GM18505 (cell line): ENCODE data around the gene TBPL2.
A peak's percentile ranks its signal among the peaks of the same experiment; 100 is the strongest.
"Not testable (repeated sequence)": the region's sequence is repeated elsewhere in the genome, so short reads cannot be mapped to it uniquely, and the experiment has no call there.

ENCODE experiments used
- ATAC-seq: cut with Tn5 transposase; IDR thresholded peaks from one replicate; pipeline ENCODE4 v1.9.1; 2021; ENCODE audit not compliant: unreplicated experiment
- POLR2A ChIP-seq: IDR thresholded peaks from 4 replicates; pipeline ENCODE4 v1.6.1; 2011; ENCODE audit warnings: borderline replicate concordance; ENCODE audit not compliant: insufficient read depth, insufficient read length; ENCODE audit errors: extremely low read depth

The TBPL2 gene

GRCh38 chr14:55440385-55440784 lies at the start of gene TBPL2:
Gene TBPL2, minus strand, starts transcription at chr14:55440616. Its CDS starts 167 bp downstream, at chr14:55440449.
- TF ChIP-seq POLR2A = no peak
- no peak for ATAC-seq

DNA sequence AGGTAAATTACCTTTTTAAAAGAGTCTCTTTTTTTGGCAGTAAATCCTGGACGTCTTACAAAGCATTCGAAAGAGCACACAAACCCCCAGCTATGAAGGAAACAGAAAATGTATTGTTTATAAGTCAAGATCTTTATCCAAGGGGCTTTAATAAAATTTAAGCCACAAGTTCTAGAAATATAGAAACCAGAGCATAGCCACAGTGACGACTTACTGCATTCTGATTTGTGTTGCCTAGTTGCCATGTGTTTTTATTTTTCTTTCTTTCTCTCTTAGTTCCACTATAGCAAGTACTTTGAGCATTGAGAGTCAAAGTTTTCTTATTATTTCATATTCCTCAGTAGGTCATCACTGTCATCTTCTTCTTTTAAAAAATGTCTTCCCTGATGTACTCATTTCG lies 47.8 kb upstream of the TBPL2 start:
- no peak for ATAC-seq
- no peak for TF ChIP-seq POLR2A

DNA sequence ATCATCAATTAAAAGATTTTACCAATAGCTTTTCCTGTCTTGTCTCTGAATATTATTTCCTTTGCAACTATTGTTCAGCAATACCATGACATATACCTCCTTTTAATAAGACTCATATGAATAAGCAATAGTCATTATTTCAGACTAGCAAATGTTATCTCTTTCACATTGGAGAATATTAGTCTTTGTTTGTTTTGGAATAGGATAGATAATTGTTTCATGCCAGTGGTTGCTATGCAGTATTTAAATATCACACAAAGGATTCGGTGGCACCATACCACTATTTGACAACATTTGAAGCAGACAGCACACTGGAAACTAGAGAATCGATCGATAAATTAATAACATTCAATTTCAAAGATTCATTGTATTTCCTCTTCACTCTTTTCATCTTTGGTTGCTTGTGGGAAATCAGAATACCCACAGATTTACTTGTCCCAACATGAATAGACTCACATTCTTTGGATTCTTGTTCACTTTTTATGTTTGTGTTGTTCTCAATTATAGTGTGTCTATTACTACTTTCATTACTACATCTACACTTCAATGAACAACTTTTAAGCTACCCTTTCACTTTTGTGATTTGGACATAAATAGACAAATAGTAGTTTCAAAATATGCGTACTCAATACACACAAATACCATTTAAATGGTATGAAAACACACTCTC lies 42.7 kb upstream of the TBPL2 start:
- TF ChIP-seq POLR2A = no peak
- no peak for ATAC-seq

GRCh38 chr14:55481769-55482168 lies 41.4 kb upstream of the TBPL2 start:
- TF ChIP-seq POLR2A = no peak

DNA sequence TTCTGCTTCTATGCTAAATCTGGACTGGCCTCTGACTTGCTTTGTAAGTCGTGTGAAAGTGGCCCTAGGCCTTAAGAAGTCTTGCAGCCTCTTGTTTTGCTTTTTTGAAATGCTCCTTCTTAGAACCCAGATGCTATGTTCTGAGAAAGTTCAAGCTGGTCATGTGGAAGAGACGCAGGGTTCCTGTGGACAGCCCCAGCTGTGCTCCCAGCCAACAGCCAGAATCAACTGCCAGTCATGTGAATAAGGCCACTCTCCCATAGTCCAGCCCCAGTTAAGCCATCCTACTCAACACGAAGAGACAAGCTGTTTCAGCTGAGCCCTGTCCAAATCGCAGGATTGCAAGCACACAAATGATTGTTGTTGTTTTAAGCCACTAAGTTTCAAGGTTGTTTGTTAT lies 37.3 kb upstream of the TBPL2 start:
- no peak for TF ChIP-seq POLR2A
- ATAC-seq = no peak

More at GRCh38 chr14:55481769-55482168, 41.4 kb upstream of the TBPL2 start:
- no peak for ATAC-seq

DNA sequence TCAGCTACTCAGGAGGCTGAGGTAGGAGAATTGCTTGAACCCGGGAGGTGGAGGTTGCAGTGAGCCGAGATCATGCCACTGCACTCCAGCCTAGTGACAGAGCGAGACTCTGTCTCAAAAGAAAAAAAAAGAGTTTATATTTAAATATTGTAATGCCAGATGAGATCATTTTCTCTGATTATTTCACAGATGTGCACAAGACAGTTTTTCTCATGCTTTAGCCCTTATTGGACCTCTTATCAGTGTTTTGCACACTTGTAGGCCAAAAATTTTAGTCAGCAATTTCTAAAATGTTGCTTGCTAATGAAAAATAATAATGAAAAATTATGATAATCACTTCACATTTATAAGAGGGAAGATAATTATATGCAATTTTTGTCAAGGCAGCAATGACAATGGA lies 36.0 kb upstream of the TBPL2 start:
- not testable (repeated sequence) for ATAC-seq

- no peak for ATAC-seq
- TF ChIP-seq POLR2A = no peak
These were observed 33.4 kb upstream of the TBPL2 start for GRCh38 chr14:55473786-55474185.

DNA sequence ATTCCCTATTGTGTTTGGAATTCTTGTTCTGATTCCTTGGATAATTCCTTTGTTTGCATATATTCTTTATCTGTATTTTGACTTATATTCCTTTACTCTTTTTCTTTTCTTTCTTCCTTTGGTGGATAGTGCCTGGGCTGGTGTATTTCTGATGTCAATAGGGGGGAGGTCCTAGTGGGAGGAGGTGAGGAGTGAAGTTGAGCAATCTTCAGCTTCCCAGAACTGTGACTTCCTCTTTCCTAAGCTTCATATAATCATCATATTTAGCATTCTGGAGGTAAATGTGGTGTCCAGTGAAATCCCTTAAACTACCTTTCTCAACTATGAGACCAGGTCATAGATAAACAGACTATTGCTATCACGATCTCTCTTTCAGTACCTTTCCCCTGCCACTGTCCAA lies 29.6 kb upstream of the TBPL2 start:
- TF ChIP-seq POLR2A = no peak
- ATAC-seq = no peak

DNA sequence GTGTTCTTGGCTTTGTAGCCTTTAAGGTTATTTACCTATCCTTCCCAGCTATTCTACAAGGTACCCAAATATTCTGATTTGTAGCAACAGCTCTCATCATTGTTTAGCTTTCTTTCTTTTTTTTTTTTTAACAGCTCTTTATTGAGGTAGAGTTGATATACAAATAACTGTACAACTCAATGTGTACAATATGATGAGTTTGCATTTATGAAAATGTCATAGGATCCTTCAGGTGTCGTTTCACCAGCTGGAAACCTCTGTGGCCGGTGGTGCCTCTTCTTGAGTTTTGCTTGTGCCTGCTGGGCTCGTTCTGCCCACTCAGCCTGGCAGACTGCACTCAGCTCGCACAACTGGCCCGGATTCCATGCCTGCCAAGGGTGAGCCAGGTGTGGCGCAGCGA lies 26.9 kb upstream of the TBPL2 start:
- no peak for TF ChIP-seq POLR2A
- ATAC-seq = no peak

- ATAC-seq = peak; percentile 79
- TF ChIP-seq POLR2A = no peak
These were observed 18.5 kb upstream of the TBPL2 start for GRCh38 chr14:55458800-55459515.

- no peak for ATAC-seq
- TF ChIP-seq POLR2A = no peak
These were observed 17.1 kb upstream of the TBPL2 start for GRCh38 chr14:55457496-55457895.

DNA sequence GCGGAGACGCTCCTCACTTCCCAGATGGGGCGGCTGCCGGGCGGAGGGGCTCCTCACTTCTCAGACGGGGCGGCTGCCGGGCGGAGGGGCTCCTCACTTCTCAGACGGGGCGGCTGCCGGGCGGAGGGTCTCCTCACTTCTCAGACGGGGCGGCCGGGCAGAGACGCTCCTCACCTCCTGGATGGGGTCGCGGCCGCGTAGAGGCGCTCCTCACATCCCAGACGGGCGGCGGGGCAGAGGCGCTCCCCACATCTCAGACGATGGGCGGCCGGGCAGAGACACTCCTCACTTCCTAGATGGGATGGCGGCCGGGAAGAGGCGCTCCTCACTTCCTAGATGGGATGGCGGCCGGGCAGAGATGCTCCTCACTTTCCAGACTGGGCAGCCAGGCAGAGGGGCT lies 16.0 kb upstream of the TBPL2 start:
- not testable (repeated sequence) for ATAC-seq

DNA sequence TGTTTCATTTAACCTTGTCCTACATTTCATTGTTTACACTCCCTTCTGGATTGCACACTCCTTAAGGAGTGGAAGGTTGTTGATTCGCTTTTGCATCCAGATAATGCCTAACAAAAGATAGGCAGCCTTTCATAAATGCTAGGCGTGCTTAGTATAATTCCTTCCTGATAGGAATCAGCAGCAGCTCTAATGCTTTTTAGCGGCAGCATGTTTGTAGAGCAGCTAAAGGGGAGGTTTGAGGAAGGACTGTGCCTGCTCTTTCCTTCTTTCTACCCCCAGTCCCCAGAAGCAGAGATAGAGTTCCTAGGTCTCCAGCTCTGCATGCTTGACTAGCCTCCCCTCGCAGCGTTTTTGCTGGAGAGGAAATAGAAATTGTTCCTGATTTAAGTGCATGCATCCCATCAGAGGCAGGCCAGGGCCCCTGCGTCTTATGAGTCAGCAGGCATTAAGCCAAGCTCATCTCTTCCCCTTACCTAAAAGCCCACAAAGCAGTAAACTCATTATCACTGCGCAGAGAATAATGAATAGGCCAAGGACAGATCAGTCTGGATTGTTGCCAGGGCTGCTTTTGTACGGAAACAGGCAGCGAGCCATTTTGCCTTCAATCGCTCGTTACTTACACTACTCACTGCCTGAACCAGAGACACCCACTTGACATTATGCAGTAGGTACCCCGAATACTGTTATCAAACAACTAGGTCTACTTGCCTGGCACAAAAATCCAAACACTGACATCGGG lies 14.0 kb upstream of the TBPL2 start:
- no peak for TF ChIP-seq POLR2A
- ATAC-seq = no peak

DNA sequence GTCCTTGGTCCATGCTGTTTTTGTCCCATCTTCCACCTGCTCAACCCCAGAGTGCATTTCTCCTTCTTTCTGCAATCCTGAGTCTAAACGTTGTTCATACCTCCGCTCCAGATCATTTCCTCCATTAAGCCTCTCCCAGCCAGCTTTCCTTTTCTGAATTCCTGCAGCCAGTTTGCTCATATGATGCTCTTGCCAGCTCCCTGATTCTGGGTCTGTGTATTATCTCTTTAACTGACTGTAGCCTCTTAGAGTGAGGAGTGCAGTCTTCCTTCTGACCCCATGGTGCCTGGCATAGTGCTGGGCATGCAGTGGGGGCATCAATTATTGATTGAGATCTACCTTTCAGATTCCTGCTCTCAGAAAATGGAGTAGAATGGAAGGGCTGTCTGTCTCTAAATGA lies 11.5 kb upstream of the TBPL2 start:
- no peak for TF ChIP-seq POLR2A
- ATAC-seq = no peak
